GM21447 (cell line): ENCODE data around the gene RTF1.
A peak's percentile ranks its signal among the peaks of the same experiment; 100 is the strongest.

Source experiments
- ATAC-seq: cut with Tn5 transposase; IDR thresholded peaks from one replicate; pipeline ENCODE4 v1.9.1; 2021; ENCODE audit not compliant: unreplicated experiment

The RTF1 gene

DNA sequence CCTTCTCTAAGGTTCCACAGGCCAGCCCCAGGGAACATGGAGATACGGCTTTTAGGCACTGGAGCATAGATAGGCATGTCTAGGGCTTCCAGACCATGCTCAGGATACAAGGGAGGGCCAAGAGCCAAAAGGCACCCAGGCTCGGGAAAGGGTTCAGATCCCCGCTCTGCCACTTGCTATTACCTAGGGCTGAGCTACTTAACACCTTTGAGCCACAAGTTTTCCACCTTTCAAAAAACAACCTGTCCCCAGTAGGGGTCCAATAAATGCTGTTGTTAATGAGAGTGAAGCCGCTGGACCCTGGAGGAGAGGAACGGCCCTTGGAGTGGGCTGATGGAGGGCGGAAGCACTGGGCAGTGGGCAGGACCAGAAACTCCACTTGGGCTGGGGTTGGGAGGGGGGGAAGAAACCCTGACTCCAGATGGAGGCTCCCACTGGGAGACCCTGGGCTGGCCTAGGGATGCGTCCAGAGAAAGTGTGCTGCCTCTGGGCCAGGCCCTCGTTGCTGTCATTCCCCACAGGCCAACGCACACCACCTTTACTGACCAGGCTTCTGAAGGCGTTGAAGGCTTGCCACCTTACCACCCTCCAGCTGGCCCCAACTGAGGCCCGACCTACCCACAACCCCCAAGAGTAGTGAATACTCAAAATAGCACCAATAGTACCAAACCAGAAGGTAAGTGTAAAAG lies 68.2 kb downstream of the RTF1 start:
- ATAC-seq, result no peak

DNA sequence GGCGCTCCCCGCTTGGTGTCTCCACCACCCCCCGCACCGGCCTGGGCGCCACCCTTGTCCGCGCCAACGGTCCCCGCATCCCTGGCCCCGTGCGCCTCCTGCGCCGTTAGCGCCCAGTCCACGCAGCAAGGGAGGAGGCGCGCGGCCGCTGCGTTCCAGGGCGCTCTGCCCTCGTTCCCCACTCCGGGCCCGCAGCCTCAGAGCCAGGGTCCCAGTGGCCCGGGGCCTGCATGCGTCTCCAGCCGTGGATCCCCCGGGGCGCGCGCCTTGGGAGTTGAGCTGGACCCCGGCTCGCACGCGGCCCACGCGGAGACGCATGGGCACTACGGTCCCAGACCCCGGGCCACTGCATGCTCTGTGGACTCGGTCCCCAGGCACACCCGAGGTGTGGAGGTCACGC lies 69.4 kb downstream of the RTF1 start:
- ATAC-seq, result no peak

DNA sequence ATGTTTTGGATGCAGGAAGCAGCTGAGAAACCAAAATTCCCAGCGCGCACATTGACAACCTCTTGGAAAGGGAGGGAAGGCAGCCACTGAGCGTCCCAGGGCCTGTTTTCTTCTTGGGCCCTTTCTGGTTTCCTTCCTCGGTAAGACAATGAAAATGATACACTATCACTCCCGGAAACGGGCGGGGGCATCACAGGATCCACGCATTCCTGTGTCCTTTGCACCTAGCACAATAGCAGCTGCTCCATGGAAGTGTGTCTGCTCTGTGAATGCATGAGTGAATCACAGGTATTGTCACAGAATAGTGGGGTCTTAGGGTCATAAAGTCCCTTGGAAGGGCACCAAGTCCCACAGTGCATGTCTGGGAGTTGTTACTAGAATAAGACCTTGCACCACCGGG lies 70.5 kb downstream of the RTF1 start:
- no peak for ATAC-seq

DNA sequence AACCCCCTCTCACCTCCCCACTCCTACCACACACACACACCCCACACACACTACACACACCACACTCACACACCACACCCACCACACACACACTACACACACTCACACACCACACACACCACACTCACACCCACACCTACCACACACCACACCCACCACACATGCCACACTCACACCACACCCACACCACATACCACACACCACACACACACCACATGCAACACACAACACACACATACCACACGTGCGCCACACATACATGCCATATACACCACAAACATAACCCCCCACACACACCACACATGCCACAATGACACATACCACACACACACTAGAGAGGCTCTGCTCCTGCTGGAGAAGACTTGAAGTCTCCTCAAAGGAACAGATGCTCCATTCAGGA lies 70.9 kb downstream of the RTF1 start:
- no peak for ATAC-seq

DNA sequence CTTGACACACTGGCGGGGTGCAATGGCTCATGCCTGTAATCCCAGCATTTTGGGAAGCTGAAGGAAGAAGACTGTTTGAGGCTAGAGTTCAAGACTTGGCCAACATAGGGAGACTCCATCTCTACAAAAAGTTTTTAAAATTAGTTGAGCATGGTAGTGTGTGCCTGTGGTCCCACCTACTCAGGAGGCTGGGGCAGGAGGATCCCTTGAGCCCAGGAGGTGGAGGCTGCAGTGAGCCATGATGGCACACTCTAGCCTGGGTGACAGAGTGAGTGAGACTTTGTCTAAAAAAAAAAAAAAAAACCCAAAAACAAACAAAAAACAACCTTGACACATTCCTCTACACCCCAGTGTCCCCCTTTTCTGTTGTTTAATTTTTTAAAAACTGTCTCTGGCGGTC lies 72.7 kb downstream of the RTF1 start:
- no peak for ATAC-seq

DNA sequence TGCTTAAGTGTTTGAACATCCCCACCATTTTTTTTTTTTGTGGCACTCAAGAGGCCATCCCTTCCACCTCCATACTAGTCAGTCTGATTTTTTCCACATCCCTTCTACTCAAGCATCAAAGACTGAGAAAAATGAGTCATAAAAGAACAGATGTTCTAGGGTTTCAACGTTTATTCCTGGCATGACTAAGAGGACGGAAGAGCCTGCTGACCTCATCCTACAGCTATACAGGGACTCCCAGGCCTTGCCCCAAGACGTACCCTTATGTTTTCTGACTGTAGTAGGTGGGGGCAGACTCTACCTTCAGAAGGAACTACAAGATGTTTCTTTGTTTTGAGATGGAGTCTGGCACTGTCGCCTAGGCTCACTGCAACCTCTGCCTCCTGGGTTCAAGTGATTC lies 73.5 kb downstream of the RTF1 start:
- ATAC-seq, result no peak

DNA sequence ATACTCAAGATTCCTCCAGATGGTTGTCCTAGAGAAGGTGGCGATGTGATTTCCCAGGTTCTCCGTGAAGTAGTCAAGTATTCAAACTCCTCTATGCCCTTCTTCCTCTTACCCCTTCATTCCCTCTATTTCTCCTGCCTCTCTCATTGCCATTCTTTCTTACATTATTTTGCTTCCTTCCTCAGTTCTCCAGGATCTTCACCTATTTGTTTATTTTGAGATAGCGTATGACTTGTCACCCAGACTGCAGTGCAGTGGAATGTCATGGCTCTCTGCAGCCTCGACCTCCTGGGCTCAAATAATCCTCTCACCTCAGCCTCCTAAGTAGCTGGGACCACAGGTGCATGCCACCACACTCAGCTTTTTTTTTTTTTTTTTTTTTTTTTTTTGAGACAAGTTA lies 75.0 kb downstream of the RTF1 start:
- no peak for ATAC-seq

DNA sequence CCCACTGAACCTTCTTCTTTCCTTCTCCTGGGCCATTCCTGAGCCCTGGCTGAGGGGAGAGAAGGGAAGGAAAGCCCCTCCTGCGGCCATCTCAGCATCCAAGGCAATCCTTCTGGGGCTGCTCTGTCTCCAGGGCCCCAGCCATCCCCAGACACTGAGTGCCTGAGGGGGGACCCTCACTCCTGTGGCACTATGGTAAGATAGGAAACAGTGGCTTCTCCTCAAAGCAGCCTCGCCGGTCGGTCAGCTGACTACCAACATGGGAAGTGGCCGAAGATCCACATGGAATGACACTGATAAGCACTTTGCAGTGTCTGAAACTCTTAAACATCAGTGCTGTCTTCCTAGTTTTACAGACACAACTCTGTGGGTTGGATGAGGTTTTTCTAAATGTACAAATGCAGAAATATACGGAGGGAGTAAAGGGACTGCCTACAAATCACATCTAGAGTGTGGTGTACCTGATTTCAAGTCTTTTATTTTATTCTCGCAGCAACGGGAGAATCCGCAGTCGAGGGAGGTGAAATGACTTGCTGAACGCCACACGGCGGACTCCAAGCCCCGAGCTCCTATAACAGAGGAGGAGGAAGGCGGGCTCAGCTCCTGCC lies 75.8 kb downstream of the RTF1 start:
- ATAC-seq, result no peak

DNA sequence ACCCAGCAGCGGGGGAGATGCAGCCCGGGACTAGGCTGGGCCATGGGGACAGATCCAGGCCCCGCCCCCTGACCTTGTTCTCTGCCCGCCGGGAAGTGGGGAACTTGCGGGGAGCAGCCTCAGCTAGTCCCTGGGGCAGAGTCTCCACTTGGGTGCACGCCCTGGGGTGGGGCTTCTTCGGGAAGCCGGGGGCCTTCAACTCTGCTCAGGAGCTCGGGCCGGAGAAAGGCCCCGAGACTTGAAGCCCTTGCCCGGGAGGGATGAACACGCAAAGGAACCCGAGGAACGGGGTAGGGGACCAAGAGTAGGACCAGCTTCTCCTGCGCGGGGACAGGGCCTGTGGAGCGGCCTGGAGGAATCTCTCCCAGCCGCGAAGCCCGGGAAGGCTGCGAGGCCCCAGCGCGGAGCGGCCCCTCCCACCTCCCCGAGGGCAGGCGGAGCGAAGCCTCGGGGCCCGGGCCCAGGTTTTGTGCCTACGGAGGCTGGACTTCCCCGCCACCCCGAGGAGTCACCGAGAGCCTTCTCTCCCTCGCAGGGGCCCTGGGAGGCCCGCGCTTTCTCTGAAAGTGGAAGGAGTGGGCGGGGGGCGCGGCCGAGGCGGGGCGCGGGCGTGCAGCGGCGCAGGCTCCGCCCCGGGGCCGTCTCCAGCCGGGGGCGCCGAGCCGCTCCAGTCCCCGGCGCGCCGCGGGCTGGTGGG lies 76.5 kb downstream of the RTF1 start, which contains the start of gene ITPKA:
ITPKA (plus strand) TSS at position 670 of the 697 bp plus-strand sequence. CDS start 54 bp downstream, outside the sequence.
- ATAC-seq, result peak; percentile 58

DNA sequence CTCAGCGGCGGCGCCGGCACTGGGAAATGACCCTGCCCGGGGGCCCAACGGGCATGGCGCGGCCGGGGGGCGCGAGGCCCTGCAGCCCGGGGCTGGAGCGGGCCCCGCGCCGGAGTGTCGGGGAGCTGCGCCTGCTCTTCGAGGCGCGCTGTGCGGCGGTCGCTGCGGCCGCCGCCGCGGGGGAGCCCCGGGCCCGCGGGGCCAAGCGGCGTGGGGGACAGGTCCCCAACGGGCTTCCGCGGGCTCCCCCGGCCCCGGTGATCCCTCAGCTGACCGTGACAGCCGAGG lies 77.0 kb downstream of the RTF1 start:
- peak; percentile 4 for ATAC-seq

DNA sequence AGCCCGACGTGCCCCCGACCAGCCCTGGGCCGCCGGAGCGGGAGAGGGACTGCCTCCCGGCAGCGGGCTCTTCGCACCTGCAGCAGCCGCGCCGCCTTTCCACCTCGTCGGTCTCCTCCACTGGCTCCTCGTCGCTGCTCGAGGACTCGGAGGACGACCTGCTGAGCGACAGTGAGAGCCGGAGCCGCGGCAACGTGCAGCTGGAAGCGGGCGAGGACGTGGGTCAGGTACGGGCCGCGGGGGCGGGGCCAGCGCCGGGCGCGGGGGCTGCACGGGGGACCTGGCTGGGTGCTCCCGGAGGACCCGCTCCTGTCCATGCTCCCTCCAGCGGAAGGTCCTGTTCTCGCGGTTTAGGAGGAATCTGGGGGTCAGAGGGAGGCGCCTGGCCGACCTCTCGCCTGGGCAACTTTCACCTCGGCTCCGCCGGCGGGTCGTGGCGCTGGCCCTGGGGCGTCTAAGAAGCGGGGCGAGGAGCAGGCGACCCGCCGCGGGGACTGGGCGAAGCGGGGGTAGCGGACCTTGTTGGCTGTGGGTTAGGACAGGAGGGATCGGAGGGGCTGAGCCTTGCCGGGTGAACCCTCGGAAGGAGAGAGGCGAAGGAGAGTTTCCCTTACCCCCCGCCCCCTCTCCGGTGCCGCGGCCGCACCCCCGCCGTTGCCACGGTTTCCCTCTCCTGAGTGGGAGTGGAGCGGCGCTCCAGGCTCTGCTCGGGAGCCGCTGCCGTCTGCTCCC lies 77.5 kb downstream of the RTF1 start:
- peak; percentile 7 for ATAC-seq

DNA sequence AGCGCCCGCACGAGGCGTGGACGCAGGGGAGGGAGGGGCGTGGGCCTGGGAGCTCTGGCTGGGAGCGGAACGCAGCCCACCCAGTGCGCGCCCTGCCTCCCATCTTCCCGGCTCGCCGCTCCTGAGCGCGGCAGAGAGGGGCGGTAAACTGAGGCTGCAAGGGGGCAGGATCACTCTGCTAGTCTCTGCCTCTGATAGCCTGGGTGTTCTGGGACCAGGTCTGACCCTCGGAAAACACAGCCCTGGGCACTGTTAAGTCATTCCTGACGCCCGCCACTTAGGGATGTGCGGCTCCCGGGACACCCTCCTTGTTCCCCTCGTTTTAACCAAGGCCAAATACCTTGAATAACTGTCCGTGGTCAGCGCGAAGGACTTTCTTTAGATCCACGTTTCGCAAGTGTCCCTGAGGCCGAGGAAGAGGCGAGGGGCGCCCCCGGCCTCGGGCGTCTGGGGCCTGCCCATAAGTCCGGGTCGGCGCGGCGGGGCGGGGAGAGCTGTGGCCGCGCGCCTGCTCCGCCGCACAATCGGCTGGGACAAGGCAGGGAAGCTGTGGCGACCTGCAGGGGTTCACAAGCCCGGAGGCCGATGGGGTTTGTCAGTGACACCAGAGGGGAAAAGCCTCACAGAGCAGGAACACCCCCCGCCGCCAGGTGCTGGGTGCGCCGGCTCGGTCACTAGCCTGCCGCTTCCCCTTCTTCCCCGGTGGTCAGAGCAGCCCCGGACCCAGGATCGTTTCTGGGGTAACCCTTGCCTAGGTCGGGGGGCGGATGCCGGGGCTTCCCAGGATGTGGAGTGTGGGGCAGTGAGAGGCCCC lies 78.2 kb downstream of the RTF1 start:
- ATAC-seq, result no peak

DNA sequence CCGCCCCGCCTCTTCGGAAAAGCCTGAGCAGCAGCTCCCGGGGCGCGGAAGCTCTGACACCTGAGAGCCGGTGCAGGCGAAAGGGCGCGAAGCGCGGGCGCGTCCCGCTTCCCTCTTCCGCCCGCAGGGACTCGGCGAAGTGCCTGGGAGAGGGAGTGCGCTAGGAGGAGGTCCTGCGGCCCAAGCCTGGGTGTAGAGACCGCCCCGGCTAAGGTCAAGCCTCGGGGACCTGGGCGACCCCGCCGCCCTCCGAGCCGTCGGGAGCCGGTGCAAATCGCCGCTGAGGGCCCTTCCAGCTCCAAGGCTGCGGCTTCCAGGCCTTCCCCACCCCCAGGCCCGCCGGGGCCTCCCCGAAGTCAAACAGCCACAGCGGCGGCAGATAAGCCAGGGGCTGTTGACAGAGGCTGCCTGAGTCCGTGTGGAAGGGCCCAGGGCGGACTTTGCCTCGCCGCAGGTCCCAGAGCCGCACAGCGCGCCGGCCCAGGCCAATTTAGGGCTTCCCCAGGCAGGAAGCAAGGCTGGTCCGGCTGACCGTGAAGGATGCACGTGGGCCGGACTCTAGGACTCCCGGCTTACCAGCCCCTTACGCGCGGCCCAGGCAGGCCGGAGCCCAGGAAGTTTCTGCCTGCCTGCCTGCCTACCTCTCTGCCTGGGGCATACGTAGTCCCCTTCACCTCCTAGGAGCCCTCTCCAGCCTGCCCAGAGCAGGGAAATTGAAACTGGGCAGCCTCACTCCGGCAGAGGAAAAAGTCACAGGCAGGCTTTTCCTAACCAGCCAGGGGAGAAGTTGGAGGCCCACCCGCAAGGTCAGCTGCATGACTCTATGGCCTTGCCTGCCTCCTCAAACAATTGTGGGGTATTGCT lies 79.1 kb downstream of the RTF1 start:
- ATAC-seq, result no peak

DNA sequence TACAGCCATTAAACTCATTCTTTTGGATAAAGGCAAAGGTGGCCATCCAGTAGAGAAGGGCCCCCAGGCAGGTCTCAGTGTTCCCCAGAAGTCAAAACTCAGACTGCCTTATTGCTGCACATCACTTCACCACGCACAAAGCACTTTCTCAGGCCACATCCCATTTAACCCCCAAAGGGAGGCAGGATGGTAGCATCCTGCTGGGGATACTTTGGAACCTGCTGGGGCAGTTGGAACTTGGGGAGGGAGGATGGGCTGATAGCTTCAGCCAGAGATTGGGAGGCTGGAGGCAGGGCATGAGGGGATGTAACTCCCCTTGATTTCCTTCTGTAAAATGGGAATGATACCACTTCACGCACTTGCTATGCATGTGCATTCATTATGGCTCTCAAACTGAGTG lies 81.8 kb downstream of the RTF1 start:
- no peak for ATAC-seq

DNA sequence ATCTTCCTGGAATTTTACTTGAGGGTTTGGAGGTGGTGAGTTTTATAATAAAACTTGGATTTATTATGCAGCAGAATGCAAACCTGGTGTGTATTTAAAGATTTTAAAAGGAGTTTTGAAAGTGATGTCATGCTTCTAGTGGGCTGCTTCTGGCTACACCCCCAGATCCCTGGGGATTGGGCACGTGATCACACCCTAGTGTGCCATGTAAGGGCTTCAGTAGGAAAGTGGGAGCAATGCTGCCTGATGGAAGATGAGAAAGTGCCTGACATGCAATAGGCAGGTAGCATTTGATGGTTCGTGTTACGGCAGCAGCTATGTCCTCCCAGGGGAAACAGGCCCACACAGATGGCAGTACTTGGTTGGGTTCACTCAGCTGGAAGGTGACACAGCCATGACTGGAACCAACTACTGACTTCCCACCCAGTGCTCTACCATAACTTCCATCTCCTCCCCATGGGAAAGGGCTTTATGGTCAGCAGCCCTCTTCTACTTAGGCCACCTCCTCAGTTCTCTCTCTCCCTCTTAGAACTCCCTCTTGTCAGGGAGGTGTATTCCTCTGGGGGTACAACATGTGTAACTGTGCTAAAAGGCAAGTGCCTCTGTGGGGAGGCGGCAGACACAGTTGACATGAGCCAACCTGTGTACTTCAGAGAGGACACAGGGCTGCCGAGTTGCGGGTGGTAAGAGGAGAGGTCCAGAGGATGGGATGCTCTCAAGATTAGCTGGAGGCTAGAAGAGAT lies 82.4 kb downstream of the RTF1 start:
- ATAC-seq, result no peak

DNA sequence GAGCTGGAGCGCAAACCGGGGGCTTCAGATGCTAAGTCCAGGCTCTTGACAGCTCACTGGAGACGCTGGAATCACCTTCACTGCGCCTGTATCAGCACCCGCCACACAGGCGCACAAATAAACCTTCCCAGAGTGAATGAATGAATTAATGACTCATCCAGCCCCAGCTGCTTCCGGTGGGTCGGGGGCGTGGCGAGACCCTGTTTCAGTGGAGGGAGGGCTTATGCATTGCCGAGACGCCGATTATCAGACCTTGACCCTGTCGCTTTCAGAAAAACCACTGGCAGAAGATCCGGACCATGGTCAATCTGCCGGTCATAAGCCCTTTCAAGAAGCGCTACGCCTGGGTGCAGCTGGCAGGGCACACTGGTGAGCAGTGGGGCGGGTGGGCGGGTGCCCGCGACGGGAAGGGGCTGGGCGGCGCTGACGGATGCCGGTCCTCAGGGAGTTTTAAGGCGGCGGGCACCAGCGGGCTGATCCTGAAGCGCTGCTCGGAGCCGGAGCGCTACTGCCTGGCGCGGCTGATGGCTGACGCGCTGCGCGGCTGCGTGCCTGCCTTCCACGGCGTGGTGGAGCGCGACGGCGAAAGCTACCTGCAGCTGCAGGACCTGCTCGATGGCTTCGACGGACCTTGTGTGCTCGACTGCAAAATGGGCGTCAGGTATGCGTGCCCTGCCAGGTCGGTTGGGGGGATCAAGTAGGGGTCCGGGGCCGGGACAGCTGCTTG lies 84.5 kb downstream of the RTF1 start:
- ATAC-seq, result no peak

DNA sequence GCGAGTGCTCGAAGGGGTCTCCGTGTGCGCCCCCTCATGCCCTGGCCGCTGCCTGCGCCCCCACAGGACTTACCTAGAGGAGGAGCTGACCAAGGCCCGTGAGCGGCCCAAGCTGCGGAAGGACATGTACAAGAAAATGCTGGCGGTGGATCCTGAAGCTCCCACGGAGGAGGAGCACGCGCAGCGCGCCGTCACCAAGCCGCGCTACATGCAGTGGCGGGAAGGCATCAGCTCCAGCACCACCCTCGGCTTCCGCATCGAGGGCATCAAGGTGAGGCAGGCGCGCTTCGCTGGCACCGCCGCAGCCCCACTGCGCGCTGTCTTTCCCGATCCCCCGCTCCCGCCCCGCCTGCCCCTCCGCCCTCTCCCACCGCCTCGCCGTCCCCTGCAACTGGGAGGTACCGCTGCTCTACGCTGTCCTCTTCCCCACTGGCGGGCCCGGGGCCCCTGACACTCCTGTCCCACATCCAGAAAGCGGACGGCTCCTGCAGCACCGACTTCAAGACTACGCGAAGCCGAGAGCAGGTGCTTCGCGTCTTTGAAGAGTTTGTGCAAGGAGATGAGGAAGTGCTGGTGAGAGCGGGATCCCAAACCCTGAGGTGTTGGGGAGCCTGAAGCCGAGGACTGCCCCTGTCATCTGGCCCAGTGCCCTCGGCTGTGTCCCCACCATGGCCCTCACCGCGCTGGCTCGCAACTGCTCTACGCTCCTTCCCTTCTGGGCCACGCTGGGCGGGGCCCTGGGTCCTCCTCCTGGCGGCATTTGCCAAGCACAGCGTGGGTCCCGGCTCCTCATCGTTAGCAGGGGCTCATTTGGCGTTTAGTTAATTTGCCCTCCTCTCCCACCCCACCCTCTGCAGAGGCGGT lies 85.3 kb downstream of the RTF1 start:
- no peak for ATAC-seq
